Left colon (tissue), 2 donors: ENCODE measurements around the gene FOXP1. TPM values are rescaled to one million over a fixed set of nuclear protein-coding genes. Genes with fewer than 3 reads are reported as not detected.

ENCODE experiments used
- ATAC-seq: fragments of 200-7000 bp; cut with Tn5 transposase; one replicate; pipeline ENCODE4 v1.9.1; 2020; ENCODE audit warnings: mild to moderate bottlenecking, moderate library complexity
- DNase-seq, 2 donors: peaks; one replicate each; pipeline ENCODE4 v3.0.0-alpha.2; 2020
- intact Hi-C, 2 donors: fragments of 100-400 bp; cut with DNase I in 1 of 2; cut with micrococcal nuclease in 1 of 2; formaldehyde crosslinking; loops; one replicate each; pipeline versions ENCODE4 v1.11.2 to v1.14.0; 2022; cut with DNase I, micrococcal nuclease
- long read RNA-seq: library from polyadenylated mRNA; unstranded; transcript quantifications from one replicate; pipeline ENCODE4 v2.0.0, GENCODE V29; 2021
- total RNA-seq, 2 donors: library from RNA; stranded (reverse); fragmentation: NEBNext Ultra II Directional; extraction: Animal tissue kit (Norgen Biotek cat#: 25700); gene quantifications; one replicate each; pipeline ENCODE4 v1.2.1, GENCODE V29; 2021
- donor health status: DM: no; HTN: no; CAD: no.
- donor health status: DM: yes; HTN: yes; CAD: no.

FOXP1 gene
- 100 to 1,000 TPM; 131 to 135 TPM for total RNA-seq
- long read RNA-seq, transcript FOXP1-273 (15 exons, 1,948 nt), result major isoform, 6 of 31 reads
- long read RNA-seq, partial matches to known transcripts, result 2 of 31 reads
- long read RNA-seq, other reads (novel, unspliced or antisense), result 15 of 31 reads

DNA sequence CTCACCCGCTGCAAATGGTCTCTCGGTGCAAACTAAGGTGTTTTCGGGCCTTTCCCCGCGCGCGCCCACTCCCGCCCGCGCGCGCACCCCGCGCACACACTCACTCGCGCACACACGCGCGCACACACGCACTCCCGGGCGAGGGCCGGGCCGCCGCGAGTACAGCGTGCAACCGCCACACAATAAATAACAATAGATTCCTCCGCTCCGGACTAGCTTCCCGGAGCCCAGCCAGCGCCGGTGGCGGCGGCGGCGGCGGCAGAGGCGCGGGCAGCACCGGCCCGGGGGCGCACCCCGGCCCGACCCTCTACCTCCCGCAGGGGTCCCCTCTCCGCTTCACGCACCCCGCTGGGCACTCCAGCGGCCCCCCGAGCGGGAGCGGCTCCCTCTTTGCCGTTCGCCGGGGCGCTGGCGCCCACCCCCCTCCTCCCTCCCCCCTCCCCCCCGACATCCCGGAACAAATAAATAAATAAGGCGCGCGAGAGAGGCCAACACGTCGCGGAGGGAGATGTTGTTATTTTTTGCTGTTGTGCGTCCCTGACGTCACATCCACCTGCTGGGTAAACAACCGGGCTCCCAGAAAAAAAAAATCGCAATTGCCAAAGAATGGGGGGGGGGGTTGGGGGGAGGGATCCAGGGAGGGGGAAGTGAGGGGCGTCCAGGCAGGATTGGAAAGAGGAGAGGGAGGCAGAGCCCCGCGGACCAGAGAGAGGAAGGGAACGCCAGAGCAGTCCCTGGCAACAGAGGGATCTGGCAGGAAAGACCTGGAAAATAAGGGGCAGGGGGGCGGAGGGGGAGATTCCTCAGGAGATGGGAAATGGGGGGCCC is at the start of gene FOXP1:
TSS of gene FOXP1 (minus strand) at position 163 of the 828 bp plus-strand sequence. CDS start 385,347 bp downstream, outside the sequence.
- intact Hi-C loops, result loop anchor here in 1 of 2 donors (5.0 to 10.0 kb wide), 3 partner anchors 279 to 519 kb away; no protein-coding TSS in a partner anchor
- peak; percentile 73 for ATAC-seq

DNA sequence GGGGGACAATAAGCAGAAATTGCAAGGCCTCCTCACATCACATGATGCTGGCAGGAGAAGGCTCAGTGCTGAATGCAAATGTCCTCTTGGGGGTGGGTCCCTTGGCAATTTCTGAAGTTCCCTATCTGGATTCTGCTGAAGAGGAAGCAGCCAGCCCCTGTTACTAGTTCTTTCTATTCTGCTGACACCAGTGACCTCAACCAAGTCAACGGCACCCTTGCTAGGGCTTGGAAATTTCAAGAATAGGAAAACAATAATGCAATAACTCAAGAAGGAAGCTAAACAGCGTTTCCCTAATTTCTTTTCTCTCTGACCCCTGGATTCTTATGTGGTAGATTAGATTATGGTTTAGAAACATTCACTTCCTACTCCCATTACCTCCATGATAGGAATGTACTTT is 46.2 kb upstream of the FOXP1 start:
- intact Hi-C loops, result no loop called here
- DNase-seq (peak in 1 of 2 donors; percentile 28), ATAC-seq (no peak)

More for the DNA sequence above, at the start of gene FOXP1:
- DNase-seq, result peak; percentile 78 to 80

DNA sequence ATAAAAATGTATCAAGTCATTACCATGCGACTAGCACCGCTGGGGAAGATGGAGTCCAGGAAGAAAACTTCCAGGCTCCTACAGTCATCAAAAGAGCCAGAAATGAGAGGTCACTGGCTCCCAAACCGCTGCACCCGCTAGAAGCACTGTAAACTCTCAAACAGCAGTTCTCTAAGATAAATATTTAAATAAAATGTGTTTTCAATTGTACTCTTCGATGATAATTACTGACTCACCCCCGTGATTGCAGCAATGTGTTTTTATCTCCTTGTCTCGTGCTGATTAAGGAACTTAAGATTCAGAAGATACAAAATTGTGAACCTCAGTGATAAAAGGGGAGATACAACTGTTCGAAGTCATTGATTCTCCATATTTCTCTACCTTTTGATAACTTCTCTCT is 45.8 kb upstream of the FOXP1 start:
- DNase-seq, result no peak
- intact Hi-C loops, result no loop called here
- no peak for ATAC-seq

DNA sequence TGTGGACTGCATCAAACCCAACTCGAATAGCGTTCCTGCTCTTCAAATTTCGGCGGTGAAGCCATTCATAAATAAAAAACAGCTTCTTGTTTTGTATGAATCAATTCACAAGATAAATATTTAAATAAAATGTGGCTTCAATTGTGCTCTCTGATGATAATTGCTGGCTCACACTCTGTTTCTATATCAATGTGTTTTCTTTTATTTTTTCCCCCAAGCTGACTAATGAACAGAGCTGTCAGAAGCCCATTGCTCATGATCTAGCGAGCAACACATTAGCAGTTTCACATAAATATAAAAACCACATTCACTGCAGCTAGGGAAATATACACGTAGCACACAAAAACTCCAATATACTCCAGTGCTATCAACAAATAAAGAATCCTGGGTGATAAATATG is 45.0 kb upstream of the FOXP1 start:
- no peak for DNase-seq
- ATAC-seq, result no peak
- intact Hi-C loops, result no loop called here

DNA sequence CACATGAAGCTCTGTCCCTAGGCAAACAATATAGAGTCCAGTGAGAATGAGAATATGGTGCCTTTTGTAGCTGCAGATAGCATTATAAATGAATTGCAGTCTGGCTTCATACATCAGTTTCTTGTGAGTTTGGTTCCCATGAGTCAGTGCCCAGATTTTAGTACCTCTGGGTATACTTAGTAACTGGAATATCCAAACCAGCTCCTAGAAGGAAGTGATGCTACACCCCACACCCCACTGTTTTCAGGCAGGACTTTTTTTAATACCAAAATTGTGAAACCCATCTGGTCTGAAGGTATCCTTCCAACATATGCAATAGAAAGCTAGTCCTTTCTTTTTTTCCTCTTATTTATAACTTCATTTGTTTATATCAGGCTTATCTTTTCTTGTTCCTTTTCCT is 42.1 kb upstream of the FOXP1 start:
- no peak for ATAC-seq
- intact Hi-C loops, result no loop called here

DNA sequence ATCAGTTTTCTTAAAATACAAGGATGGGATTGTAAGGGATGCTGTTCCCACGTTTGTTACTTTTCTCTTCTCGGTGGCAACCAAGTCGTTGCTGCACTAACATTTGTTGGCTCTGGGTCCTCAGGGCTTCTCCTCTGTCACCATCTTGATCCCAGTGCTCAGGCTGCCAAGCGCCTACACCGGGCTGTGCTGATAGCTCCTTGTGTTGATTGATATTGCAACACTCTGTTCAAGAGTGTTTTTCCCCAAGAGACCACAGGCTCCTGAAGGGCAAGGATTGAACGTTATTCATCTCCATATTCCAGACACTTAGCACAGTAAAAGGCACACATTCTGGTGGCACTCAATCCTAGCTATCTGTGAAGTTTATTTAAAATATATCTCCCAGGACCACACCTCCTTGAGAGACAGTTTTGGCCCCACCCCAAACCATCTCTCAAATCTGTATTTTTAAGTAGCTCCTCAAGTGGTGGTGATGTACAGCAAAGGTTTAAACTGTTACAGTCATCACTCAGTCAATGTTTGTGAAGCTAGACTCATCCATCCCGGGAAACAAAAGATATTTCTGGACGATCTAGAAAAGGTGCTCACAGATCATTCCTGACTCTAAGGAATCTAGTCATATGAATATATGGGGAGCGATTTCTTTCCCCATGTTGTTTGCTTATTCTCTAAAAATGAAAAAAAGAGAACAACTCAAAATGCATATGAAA is 38.5 kb upstream of the FOXP1 start:
- intact Hi-C loops, result no loop called here
- DNase-seq, result no peak
- no peak for ATAC-seq

More for the DNA sequence above, 42.1 kb upstream of the FOXP1 start:
- no peak for DNase-seq

DNA sequence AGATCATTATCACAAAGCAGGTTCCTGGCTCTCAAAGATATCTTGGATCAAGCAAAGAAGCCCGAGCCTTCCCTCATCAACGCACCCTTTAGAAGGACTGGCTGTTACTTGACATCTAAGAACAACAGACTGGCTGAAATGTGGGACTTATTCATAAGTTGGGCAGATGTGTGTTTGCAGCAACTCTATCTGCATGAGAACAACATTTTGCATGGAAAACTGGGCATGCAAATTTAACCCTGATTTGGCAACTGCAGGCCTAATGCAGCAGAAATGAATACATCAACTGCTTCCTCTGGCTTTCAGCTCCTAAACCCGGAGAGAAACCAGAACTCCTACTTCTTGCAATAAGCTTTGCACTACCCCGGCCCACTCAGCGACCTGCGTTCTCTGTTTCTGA is 35.0 kb upstream of the FOXP1 start:
- no peak for DNase-seq
- ATAC-seq, result no peak
- intact Hi-C loops, result no loop called here

DNA sequence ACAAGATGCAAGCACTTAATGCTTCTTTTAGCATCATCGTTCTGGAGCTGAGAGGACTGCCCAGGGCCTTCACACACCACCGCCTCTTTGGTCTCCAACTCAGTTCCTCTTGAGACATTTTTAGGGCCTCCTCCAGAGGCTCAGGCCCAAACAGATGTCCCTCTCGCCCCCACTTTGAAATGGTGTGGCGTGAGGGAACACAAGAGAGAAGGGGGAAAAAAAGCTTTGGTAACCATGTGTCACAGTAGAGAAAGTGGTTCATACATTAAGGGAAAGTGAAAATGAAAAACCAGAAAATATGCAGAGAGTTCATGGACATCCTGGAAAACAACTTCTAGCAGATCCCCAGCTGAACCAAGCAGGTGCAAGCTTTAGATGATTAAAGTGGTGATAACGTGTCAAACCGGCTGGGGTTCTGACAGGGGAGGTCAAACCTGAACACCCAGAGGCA is 33.1 kb upstream of the FOXP1 start:
- DNase-seq, result no peak
- intact Hi-C loops, result no loop called here
- no peak for ATAC-seq

DNA sequence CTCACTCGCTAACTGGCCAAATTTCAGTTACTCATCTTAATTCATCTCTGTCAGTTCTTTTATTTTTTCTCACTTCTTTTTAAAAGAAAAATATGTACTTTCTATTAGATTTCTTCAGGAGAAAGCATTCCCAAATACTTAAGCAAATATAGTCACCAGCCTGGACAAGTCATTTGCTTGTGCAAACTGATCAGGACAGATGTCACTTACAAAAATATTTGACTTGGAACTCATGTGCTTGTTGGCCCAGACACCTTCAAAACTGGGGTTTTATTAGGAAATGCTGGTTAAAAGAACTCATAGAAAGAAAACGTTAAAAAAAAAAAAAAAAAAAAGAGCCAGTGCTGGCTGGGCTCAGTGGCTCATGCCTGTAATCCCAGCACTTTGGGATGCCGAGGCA is 31.3 kb upstream of the FOXP1 start:
- intact Hi-C loops, result no loop called here
- DNase-seq (no peak), ATAC-seq (no peak)

DNA sequence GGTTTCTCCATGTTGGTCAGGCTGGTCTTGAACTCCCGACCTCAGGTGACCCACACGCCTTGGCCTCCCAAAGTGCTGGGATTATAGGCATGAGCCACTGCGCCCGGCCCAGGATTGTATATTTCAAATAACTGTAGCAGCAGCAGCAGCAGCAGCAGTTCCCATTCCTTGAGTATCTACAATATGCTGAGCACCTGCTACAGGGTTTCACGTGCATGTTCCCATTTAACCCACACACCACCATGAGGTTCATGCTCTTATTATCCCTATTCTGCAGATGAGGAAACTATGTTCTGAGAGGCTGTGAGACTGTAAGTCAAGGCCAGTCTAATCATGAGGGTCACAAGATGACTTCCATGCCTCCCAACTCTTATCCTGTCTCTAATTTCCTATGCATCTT is 30.9 kb upstream of the FOXP1 start:
- ATAC-seq (no peak), DNase-seq (no peak)
- intact Hi-C loops, result no loop called here

DNA sequence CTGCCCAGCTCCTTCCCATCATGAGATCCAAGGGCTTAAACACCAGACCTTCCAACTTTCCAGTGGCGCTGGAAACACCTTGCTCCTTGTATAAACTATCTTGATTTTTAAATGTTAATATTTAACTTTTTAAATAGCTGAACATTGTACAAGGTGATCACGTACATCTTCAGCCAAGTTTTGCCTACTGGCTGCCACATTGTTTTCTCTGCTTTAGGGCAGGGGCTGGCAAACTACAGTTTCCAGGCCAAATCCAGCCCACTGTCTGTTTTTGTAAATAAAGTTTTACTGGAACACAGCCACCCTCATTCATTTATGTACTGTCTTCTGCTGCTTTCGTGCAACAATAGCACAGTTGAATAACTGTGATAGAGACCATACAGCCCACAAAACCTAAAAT is 27.6 kb upstream of the FOXP1 start:
- ATAC-seq, result peak; percentile 70
- intact Hi-C loops, result no loop called here
- no peak for DNase-seq

DNA sequence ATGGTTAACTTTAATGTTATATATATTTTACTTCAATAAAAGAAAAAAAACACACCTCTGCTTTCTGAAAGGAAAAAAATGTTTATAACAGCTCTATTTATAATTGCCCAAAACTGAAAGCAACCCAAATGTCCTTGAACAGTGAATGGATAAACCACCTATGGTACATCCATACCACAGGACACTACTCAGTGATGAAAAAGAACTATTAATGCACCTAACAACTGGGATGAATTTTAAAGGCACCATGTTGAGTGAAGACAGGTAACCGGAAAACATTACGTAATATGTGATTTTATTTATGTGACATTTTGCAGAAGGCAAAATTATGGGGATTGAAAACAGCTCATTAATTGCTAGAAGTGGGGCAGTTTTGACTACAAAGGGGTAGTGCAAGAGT is 23.8 kb upstream of the FOXP1 start:
- ATAC-seq, result peak; percentile 70

DNA sequence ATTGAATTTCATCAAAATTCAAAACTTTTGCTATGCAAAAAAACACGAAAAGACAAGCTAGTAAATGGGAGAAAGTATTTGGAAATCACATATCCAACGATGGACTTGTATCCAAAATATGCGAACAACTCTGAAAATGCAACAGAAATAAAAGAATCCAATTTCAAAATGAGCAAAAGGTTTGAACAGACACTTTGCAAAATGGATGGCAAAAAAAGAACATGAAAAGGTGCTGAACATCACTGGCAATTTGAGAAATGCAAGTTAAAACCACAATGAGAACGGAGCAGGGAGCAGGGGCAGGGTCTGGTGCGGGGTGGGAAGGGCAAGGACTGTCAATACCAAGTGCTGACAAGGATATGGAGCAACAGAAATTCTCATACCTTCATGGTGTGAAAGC is 23.1 kb upstream of the FOXP1 start:
- DNase-seq (no peak), ATAC-seq (no peak)
- intact Hi-C loops, result no loop called here

More for the DNA sequence above, 23.8 kb upstream of the FOXP1 start:
- intact Hi-C loops, result no loop called here
- no peak for DNase-seq

DNA sequence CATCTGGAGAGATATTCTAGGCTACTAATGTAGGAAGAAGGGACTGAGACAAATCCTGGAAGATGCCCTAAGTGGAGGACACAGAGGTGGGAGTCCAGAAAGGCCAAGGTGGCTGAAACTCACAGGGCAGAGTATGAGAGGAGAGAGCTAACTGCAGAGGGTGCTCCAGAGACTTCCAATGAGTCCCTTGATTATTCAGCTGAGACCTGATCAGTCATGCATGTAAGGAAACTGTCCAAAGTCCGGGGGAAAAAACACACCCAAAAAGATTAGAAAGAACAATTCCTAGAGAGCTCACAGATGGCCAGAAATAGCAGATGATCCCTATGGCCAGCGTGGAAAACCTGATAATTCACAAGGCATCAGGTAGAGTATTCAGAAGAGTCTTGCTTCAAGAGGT is 18.7 kb upstream of the FOXP1 start:
- ATAC-seq, result peak; percentile 96
- no peak for DNase-seq
- intact Hi-C loops, result no loop called here

DNA sequence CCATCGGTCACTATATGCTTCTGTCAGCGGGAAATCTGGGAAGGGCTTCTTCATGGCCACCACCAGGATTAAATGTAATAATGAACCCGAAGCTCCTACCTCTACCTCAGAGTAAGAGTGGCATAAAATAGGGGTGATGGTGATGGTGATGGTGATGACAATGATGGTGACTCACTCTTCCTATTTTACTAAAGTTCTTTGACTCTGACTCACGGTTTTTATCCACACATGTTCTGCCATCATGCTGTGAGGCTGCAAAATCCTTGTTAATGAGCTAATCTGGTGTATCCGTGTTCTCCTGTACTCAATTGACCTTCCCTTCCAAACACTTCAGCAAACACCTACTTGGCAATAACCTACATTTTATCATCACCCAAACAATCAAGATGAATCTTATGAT is 18.3 kb upstream of the FOXP1 start:
- DNase-seq (no peak), ATAC-seq (no peak)
- intact Hi-C loops, result no loop called here

DNA sequence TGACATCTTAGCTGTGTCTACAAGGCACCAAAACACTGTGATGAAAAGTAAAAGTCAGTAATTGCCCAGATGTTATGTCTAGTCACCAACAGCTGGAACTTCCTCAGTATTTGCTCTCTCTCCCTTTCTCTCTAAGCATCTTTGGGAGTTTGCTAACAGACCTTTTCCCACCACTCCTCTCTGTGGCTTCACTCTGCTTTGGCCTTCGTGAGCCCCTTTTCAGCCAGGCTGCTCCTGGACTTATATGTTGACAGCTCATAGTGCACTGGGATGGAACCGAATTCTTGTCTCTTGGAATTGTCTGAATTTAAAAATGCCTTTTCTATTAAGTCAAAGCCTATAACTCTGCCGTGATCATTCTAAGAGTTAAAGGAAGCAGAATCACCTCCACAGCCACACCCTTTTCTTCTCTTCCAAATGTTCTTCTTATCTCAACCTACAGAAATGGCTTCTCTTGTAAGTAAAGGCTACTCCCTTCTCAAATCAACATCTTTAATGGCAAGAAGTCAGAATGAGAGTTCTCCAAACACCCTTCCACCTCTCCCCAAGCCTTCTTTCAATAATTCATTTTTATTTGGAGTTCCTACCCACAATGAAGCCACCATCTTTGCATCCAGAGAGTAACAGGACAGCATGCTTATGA is 17.2 kb upstream of the FOXP1 start:
- DNase-seq (no peak), ATAC-seq (no peak)
- intact Hi-C loops, result no loop called here

DNA sequence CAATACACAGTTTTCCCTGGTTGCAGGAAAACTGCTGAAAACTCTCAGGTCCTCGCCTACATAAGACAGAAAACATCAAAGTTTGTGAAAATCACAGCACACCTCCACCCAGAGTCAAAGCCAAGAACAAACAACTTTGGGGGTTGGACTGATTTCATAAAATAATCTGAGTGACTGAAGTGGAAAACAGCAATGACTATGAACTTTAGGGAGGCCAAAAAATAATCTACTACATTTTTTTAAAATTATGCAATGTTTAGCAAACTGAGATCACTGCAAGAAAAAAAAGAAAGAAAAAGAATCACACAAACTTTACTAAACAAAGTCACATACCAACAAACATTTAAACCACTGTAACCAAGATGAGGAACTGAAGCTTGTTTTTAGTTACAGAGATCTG is 15.9 kb upstream of the FOXP1 start:
- intact Hi-C loops, result no loop called here
- DNase-seq (no peak), ATAC-seq (no peak)

DNA sequence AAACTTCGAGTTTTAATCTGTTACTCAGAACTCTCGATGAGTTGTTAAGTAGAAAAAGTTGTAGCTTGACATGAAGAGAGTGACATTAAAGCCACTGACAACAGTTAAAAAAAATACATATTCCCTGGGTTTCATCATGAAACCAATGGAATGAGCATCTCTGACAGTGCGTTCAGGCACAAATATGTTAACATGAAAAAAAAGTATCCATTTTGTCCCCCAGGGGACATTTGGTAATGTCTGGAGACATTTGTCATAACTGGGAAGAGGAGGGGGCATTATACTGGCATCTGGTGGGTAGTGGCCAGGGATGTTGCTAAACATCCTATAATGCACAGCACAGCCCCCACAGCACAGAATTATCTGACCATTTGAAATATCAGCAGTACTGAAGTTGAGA is 14.8 kb upstream of the FOXP1 start:
- intact Hi-C loops, result no loop called here
- ATAC-seq (no peak), DNase-seq (no peak)

DNA sequence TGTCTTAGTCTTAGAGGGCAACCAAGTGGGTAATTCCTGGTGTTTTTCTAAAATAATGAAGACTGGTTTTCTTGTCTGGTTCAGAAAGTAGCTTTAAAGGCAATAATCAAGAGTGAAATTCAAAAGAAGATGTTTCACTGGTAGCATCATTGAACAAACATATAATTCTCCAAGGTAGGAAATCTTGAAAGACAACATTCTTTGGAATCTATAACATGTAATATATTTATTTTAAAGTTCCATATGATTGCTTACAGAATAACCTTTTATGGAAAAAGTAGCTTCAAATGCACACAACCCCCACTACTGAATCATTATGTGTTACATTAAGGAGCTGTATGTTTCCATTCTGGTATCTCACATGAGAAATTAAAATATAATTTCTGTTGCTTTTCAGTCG is 13.8 kb upstream of the FOXP1 start:
- ATAC-seq, result no peak

DNA sequence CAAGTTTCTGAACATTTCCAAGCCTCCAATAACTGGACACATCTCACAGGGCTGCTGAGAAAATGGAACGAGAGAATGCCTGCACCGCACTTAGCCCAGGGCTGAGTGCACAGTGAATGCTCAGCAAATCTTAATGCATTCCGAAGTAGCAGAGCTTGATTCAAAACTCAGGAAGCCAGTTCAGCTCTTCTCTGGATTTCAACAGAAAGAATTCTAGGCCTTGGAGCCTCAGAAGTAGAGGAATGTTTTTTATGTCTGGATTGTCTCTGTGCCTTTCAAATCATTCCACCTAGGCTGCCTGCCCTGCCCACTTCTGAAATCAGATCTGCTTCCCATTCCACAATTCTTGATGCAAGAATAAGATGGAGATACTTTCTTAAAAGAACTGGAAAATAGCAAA is 9.6 kb upstream of the FOXP1 start:
- ATAC-seq (no peak), DNase-seq (no peak)
- intact Hi-C loops, result no loop called here

More for the DNA sequence above, 13.8 kb upstream of the FOXP1 start:
- no peak for DNase-seq
- intact Hi-C loops, result no loop called here
